GM23338 (cell line): ENCODE results near the gene PTF1A. TPM values are rescaled to one million over a fixed set of nuclear protein-coding genes. Genes with fewer than 3 reads are reported as not detected.
A peak's percentile ranks its signal among the peaks of the same experiment; 100 is the strongest.

ENCODE experiments used
- ATAC-seq: fragments of 200-7000 bp; cut with Tn5 transposase; 3 replicates; pipeline ENCODE4 v1.9.1; 2020
- DNase-seq: peaks from one replicate; pipeline ENCODE4 v3.0.0-alpha.2; 2015; ENCODE audit warnings: low spot score
- H2AFZ ChIP-seq: fragments of 200-600 bp; sonication (generic); 2 replicates; pipeline ENCODE4 v1.8.0; 2016; ENCODE audit warnings: antibody characterized with exemption, mild to moderate bottlenecking, moderate library complexity
- H3F3A ChIP-seq: fragments of 200-600 bp; sonication (generic); replicated peaks from 2 replicates; pipeline ENCODE4 v1.8.0; 2017; ENCODE audit warnings: antibody characterized with exemption, mixed run types, low read depth
- H3K27ac ChIP-seq: fragments of 200-600 bp; sonication (generic); 2 replicates; pipeline ENCODE4 v1.6.1; 2016; ENCODE audit warnings: low read depth
- H3K27me3 ChIP-seq: fragments of 200-600 bp; sonication (generic); 2 replicates; pipeline ENCODE4 v1.8.0; 2016; ENCODE audit warnings: mild to moderate bottlenecking, mixed run types, moderate library complexity; ENCODE audit not compliant: insufficient read depth
- H3K36me3 ChIP-seq: fragments of 200-600 bp; sonication (generic); 2 replicates; pipeline ENCODE4 v1.8.0; 2016; ENCODE audit warnings: mild to moderate bottlenecking; ENCODE audit not compliant: insufficient read depth
- H3K4me1 ChIP-seq: fragments of 200-600 bp; sonication (generic); 2 replicates; pipeline ENCODE4 v1.8.0; 2016; ENCODE audit warnings: mild to moderate bottlenecking, moderate library complexity; ENCODE audit not compliant: insufficient read depth
- H3K4me2 ChIP-seq: fragments of 200-600 bp; sonication (generic); 2 replicates; pipeline ENCODE4 v1.7.1; 2017; ENCODE audit warnings: mixed run types
- H3K4me3 ChIP-seq: fragments of 200-600 bp; sonication (generic); 2 replicates; pipeline ENCODE4 v1.6.1; 2016; ENCODE audit warnings: mixed run types
- H3K79me2 ChIP-seq: fragments of 200-600 bp; sonication (generic); replicated peaks from 2 replicates; pipeline ENCODE4 v1.8.0; 2017; ENCODE audit warnings: mild to moderate bottlenecking; ENCODE audit not compliant: insufficient read depth
- H3K9me2 ChIP-seq: fragments of 200-600 bp; sonication (generic); 2 replicates; pipeline ENCODE4 v1.8.0; 2017; ENCODE audit not compliant: insufficient read depth
- H4K20me1 ChIP-seq: fragments of 200-600 bp; sonication (generic); replicated peaks from 2 replicates; pipeline ENCODE4 v1.8.0; 2017; ENCODE audit warnings: mild to moderate bottlenecking; ENCODE audit not compliant: insufficient read depth
- H3K27ac Mint-ChIP-seq: 2 replicates; pipeline ENCODE4 v1.8.0; 2020; ENCODE audit warnings: inconsistent platforms, mild to moderate bottlenecking, moderate library complexity, mixed read lengths
- H3K27me3 Mint-ChIP-seq: 3 replicates; pipeline ENCODE4 v1.8.0; 2022; ENCODE audit warnings: low read depth, mild to moderate bottlenecking, moderate library complexity, mixed read lengths, inconsistent platforms; ENCODE audit not compliant: insufficient read depth, poor library complexity
- H3K36me3 Mint-ChIP-seq: 3 replicates; pipeline ENCODE4 v1.8.0; 2021; ENCODE audit warnings: low read depth, mild to moderate bottlenecking, inconsistent platforms, moderate library complexity, mixed read lengths
- H3K4me1 Mint-ChIP-seq: 3 replicates; pipeline ENCODE4 v1.8.0; 2020; ENCODE audit warnings: mild to moderate bottlenecking, inconsistent platforms, mixed read lengths
- H3K4me3 Mint-ChIP-seq: 3 replicates; pipeline ENCODE4 v1.8.0; 2021; ENCODE audit warnings: moderate library complexity, mild to moderate bottlenecking, inconsistent platforms, mixed read lengths
- H3K9me3 Mint-ChIP-seq: 3 replicates; pipeline ENCODE4 v1.8.0; 2020; ENCODE audit warnings: moderate library complexity, mild to moderate bottlenecking, inconsistent platforms, mixed read lengths
- CREB1 ChIP-seq: fragments of 250-450 bp; sonication (Bioruptor Pico); IDR thresholded peaks from 2 replicates; pipeline ENCODE4 v1.5.0; 2020; ENCODE audit warnings: low read depth, mild to moderate bottlenecking, moderate library complexity
- ETS1 ChIP-seq: IDR thresholded peaks from 2 replicates; pipeline ENCODE4 v1.6.1; 2016; ENCODE audit warnings: antibody characterized with exemption
- EZH2 ChIP-seq: fragments of 200-600 bp; sonication (generic); IDR thresholded peaks from one replicate; pipeline ENCODE4 v1.8.0; 2017; ENCODE audit warnings: antibody characterized with exemption, mild to moderate bottlenecking, low read depth; ENCODE audit not compliant: unreplicated experiment
- EZH2phosphoT487 ChIP-seq: fragments of 200-600 bp; sonication (generic); IDR thresholded peaks from one replicate; pipeline ENCODE4 v1.8.1; 2018; ENCODE audit warnings: antibody characterized with exemption; ENCODE audit not compliant: unreplicated experiment
- JUNB ChIP-seq: IDR thresholded peaks from one replicate; pipeline ENCODE4 v1.6.1; 2016; ENCODE audit warnings: antibody characterized with exemption; ENCODE audit not compliant: unreplicated experiment
- POLR2AphosphoS5 ChIP-seq: IDR thresholded peaks from 2 replicates; pipeline ENCODE4 v1.6.1; 2016; ENCODE audit warnings: antibody characterized with exemption, low read depth
- REST ChIP-seq: IDR thresholded peaks from one replicate; pipeline ENCODE4 v1.6.1; 2018; ENCODE audit warnings: antibody characterized with exemption; ENCODE audit not compliant: unreplicated experiment
- ZNF114 ChIP-seq: fragments of 250-450 bp; sonication (Bioruptor Pico); IDR thresholded peaks from 2 replicates; pipeline ENCODE4 v1.5.0; 2020; ENCODE audit warnings: mild to moderate bottlenecking, moderate library complexity
- ZNF331 ChIP-seq: fragments of 250-450 bp; sonication (Bioruptor Pico); IDR thresholded peaks from 2 replicates; pipeline ENCODE4 v1.5.0; 2020; ENCODE audit warnings: low read depth, mild to moderate bottlenecking, moderate library complexity
- ZNF462 ChIP-seq: fragments of 250-450 bp; sonication (Bioruptor Pico); IDR thresholded peaks from 2 replicates; pipeline ENCODE4 v1.5.0; 2020; ENCODE audit warnings: mild to moderate bottlenecking, moderate library complexity
- polyA plus RNA-seq: library from polyadenylated mRNA; unstranded; fragments of >200 nt; fragmentation: Nextera tagmentation; extraction: Ambion mirVana; gene quantifications from 2 replicates; pipeline ENCODE4 v1.2.1, GENCODE V29; 2016
- total RNA-seq: library from RNA; depleted of rRNA; stranded (reverse); fragments of >200 nt; shearing (Covaris generic); gene quantifications from 2 replicates; pipeline ENCODE4 v1.2.3, GENCODE V29; 2014

Gene PTF1A
- total and polyA plus RNA-seq, 2 experiments from 2014 or later = not detected

GRCh38 chr10:23146258-23146657 is 45.9 kb upstream of the PTF1A start:
- Mint-ChIP-seq H3K27ac (no peak overlapping the region), H3K4me3 (no peak overlapping the region), H3K36me3 (no peaks in the 10 kb centered on the region), H3K4me1 (no peaks in the 10 kb centered on the region), H3K9me3 (no peaks in the 10 kb centered on the region), H3K27me3 (no peaks in the 10 kb centered on the region)
- DNase-seq (no peak), ATAC-seq (peak; percentile 50)
- 0 out of 2 replicates have a peak, but pooled peaks cover 1% of the 10 kb centered on the region for H3K9me2 ChIP-seq
- peak overlapping the region; percentile 72; the same call in 1 of the 2 replicates for H2AFZ ChIP-seq
- H3K4me1 ChIP-seq = no peaks in the 10 kb centered on the region
- TF ChIP-seq EZH2phosphoT487 (no peak), CREB1 (CRISPR knock-in tag) (no peak), ZNF114 (CRISPR knock-in tag) (no peak), ZNF331 (CRISPR knock-in tag) (no peak)
- H3K79me2 ChIP-seq = no peaks in the 10 kb centered on the region
- no peak overlapping the region for H3K4me3 ChIP-seq
- H3F3A ChIP-seq = no peaks in the 10 kb centered on the region
- H3K27ac ChIP-seq = no peak overlapping the region
- no peaks in the 10 kb centered on the region for H3K27me3 ChIP-seq
- no peaks in the 10 kb centered on the region for H3K36me3 ChIP-seq
- no peak overlapping the region for H3K4me2 ChIP-seq
- no peaks in the 10 kb centered on the region for H4K20me1 ChIP-seq

GRCh38 chr10:23147035-23147434 is 45.1 kb upstream of the PTF1A start:
- no peak for ATAC-seq
- Mint-ChIP-seq H3K27me3 (no peaks in the 10 kb centered on the region), H3K4me1 (no peaks in the 10 kb centered on the region), H3K4me3 (no peak overlapping the region), H3K27ac (no peak overlapping the region), H3K9me3 (no peaks in the 10 kb centered on the region), H3K36me3 (no peaks in the 10 kb centered on the region)
- no peaks in the 10 kb centered on the region for H3K27me3 ChIP-seq
- no peak overlapping the region for H3K4me3 ChIP-seq
- DNase-seq = no peak
- H3F3A ChIP-seq = no peaks in the 10 kb centered on the region
- H2AFZ ChIP-seq = no peak overlapping the region; the same call in 1 of the 2 replicates
- no peaks in the 10 kb centered on the region for H3K4me1 ChIP-seq
- no peaks in the 10 kb centered on the region for H3K79me2 ChIP-seq
- no peaks in the 10 kb centered on the region for H3K36me3 ChIP-seq
- no peak overlapping the region for H3K27ac ChIP-seq
- H3K4me2 ChIP-seq = no peak overlapping the region
- no peaks in the 10 kb centered on the region for H3K9me2 ChIP-seq
- no peaks in the 10 kb centered on the region for H4K20me1 ChIP-seq
- TF ChIP-seq ZNF462 (CRISPR knock-in tag) = no peak
- TF ChIP-seq CREB1 (CRISPR knock-in tag) = no peak
- TF ChIP-seq ZNF114 (CRISPR knock-in tag) = no peak
- TF ChIP-seq POLR2AphosphoS5 = no peak
- TF ChIP-seq ETS1 = no peak
- TF ChIP-seq JUNB = no peak
- no peak for TF ChIP-seq REST
- no peak for TF ChIP-seq EZH2
- TF ChIP-seq ZNF331 (CRISPR knock-in tag) = no peak
